PC-9 (cell line): ENCODE data around the gene ARHGAP22. TPM values are rescaled to one million over a fixed set of nuclear protein-coding genes. Genes with fewer than 3 reads are reported as not detected.

ENCODE experiments used
- BruUV-seq: library from RNA; stranded (reverse); fragments of 400-500 nt; replicated peaks from 2 replicates; lab custom pipeline; 2021; lab: Mats Ljungman, UMichigan
- CTCF ChIA-PET: fragments of 300-600 bp; sonication (Branson Sonifier 250); formaldehyde crosslinking; loops from one replicate; lab custom pipeline; 2022; ENCODE audit warnings: antibody characterized with exemption; lab: Charles Lee
- POLR2A ChIA-PET: fragments of 300-600 bp; sonication (Branson Sonifier 250); formaldehyde crosslinking; loops from one replicate; lab custom pipeline; 2022; ENCODE audit warnings: antibody characterized with exemption; ENCODE audit not compliant: unreplicated experiment; lab: Charles Lee
- DNase-seq, 2 experiments: peaks; one replicate each; pipeline versions ENCODE4 v3.0.0 to v3.0.0-alpha.2; 2015 to 2022; ENCODE audit warnings: mixed read lengths in 1 of 2
- H2AFZ ChIP-seq: fragments of 200-600 bp; sonication (generic); 2 replicates; pipeline ENCODE4 v1.8.1; 2017; ENCODE audit warnings: antibody characterized with exemption
- H3F3A ChIP-seq: fragments of 200-600 bp; sonication (generic); 2 replicates; pipeline ENCODE4 v1.8.1; 2017; ENCODE audit warnings: antibody characterized with exemption, mild to moderate bottlenecking, low read depth; ENCODE audit not compliant: insufficient read depth
- H3K27ac ChIP-seq: fragments of 200-600 bp; sonication (generic); 2 replicates; pipeline ENCODE4 v1.6.1; 2016; ENCODE audit warnings: mixed run types
- H3K27me3 ChIP-seq: fragments of 200-600 bp; sonication (generic); 2 replicates; pipeline ENCODE4 v1.6.1; 2016; ENCODE audit warnings: low read depth, mixed run types; ENCODE audit not compliant: insufficient read depth
- H3K36me3 ChIP-seq: fragments of 200-600 bp; sonication (generic); 2 replicates; pipeline ENCODE4 v1.6.1; 2016; ENCODE audit warnings: low read depth, mixed run types
- H3K4me1 ChIP-seq: fragments of 200-600 bp; sonication (generic); replicated peaks from 2 replicates; pipeline ENCODE4 v1.6.1; 2016; ENCODE audit warnings: mixed run types; ENCODE audit not compliant: insufficient read depth
- H3K4me2 ChIP-seq: fragments of 200-600 bp; sonication (generic); 2 replicates; pipeline ENCODE4 v1.6.1; 2017; ENCODE audit warnings: mixed run types
- H3K4me3 ChIP-seq: fragments of 200-600 bp; sonication (generic); 2 replicates; pipeline ENCODE4 v1.6.1; 2016; ENCODE audit warnings: mixed run types
- H3K79me2 ChIP-seq: fragments of 200-600 bp; sonication (generic); 2 replicates; pipeline ENCODE4 v1.6.1; 2017; ENCODE audit warnings: low read depth, mixed run types
- H3K9me2 ChIP-seq: fragments of 200-600 bp; sonication (generic); 2 replicates; pipeline ENCODE4 v1.8.1; 2017; ENCODE audit warnings: mild to moderate bottlenecking; ENCODE audit not compliant: insufficient read depth
- H3K9me3 ChIP-seq: fragments of 200-600 bp; sonication (generic); 2 replicates; pipeline ENCODE4 v1.8.1; 2016; ENCODE audit warnings: low read depth; ENCODE audit not compliant: insufficient read depth
- H4K20me1 ChIP-seq: fragments of 200-600 bp; sonication (generic); 2 replicates; pipeline ENCODE4 v1.8.1; 2017; ENCODE audit not compliant: insufficient read depth
- CTCF ChIP-seq: fragments of 200-600 bp; sonication (generic); conservative IDR thresholded peaks from 2 replicates; pipeline ENCODE4 v1.6.1; 2017; ENCODE audit warnings: mixed run types, antibody characterized with exemption, mild to moderate bottlenecking, moderate library complexity
- EZH2 ChIP-seq: fragments of 200-600 bp; sonication (generic); IDR thresholded peaks from 2 replicates; pipeline ENCODE4 v1.8.0; 2017; ENCODE audit warnings: antibody characterized with exemption, low read depth
- intact Hi-C: fragments of 100-400 bp; cut with micrococcal nuclease; formaldehyde crosslinking; loops from one replicate; pipeline ENCODE4 v1.10.0; 2022; ENCODE audit not compliant: unreplicated experiment
- total RNA-seq: library from RNA; stranded (reverse); gene quantifications from 2 replicates; pipeline ENCODE4 v1.2.3, GENCODE V29; 2021

ARHGAP22 gene
- total RNA-seq, 1 experiment from 2014 or later, result 4.0 TPM

GRCh38 chr10:48462482-48463020, 142.3 kb downstream of the ARHGAP22 start:
- no peak overlapping the region for H3K4me2 ChIP-seq
- TF ChIP-seq EZH2 (no peak), CTCF (no peak)
- intact Hi-C loops, result no loop called here
- BruUV-seq, result no TSS peak
- H4K20me1 ChIP-seq, result no peaks in the 10 kb centered on the region
- DNase-seq, result no peak
- H3F3A ChIP-seq, result no peaks in the 10 kb centered on the region
- H3K4me1 ChIP-seq, result no peaks in the 10 kb centered on the region
- H3K27me3 ChIP-seq, result no peaks in the 10 kb centered on the region
- no peak overlapping the region for H3K4me3 ChIP-seq
- POLR2A ChIA-PET, result no interaction called here
- no peaks in the 10 kb centered on the region for H3K9me3 ChIP-seq
- no peak overlapping the region for H2AFZ ChIP-seq
- CTCF ChIA-PET, result no interaction called here
- no peaks in the 10 kb centered on the region for H3K79me2 ChIP-seq
- no peaks in the 10 kb centered on the region for H3K36me3 ChIP-seq
- H3K9me2 ChIP-seq, result no peaks in the 10 kb centered on the region
- H3K27ac ChIP-seq, result no peak overlapping the region

GRCh38 chr10:48461623-48462481, 143.0 kb downstream of the ARHGAP22 start:
- BruUV-seq, result no TSS peak
- no peak overlapping the region for H3K4me3 ChIP-seq
- POLR2A ChIA-PET, result no interaction called here
- H3F3A ChIP-seq, result no peaks in the 10 kb centered on the region
- no peaks in the 10 kb centered on the region for H3K4me1 ChIP-seq
- no peaks in the 10 kb centered on the region for H3K36me3 ChIP-seq
- no peak for TF ChIP-seq CTCF
- TF ChIP-seq EZH2, result no peak
- no peaks in the 10 kb centered on the region for H3K27me3 ChIP-seq
- H3K27ac ChIP-seq, result no peak overlapping the region
- H4K20me1 ChIP-seq, result no peaks in the 10 kb centered on the region
- H3K79me2 ChIP-seq, result no peaks in the 10 kb centered on the region
- H2AFZ ChIP-seq, result no peak overlapping the region
- no peak for DNase-seq
- no peaks in the 10 kb centered on the region for H3K9me2 ChIP-seq
- intact Hi-C loops, result no loop called here
- H3K4me2 ChIP-seq, result no peak overlapping the region
- CTCF ChIA-PET, result no interaction called here
- no peaks in the 10 kb centered on the region for H3K9me3 ChIP-seq

GRCh38 chr10:48460182-48460581, 144.7 kb downstream of the ARHGAP22 start:
- no TSS peak for BruUV-seq
- POLR2A ChIA-PET, result no interaction called here
- H3K4me1 ChIP-seq, result no peaks in the 10 kb centered on the region

More at GRCh38 chr10:48460182-48460581, 144.7 kb downstream of the ARHGAP22 start:
- H3K79me2 ChIP-seq, result no peaks in the 10 kb centered on the region
- H3F3A ChIP-seq, result no peaks in the 10 kb centered on the region
- no peak overlapping the region for H3K27ac ChIP-seq
- intact Hi-C loops, result no loop called here
- no peaks in the 10 kb centered on the region for H3K9me2 ChIP-seq
- H3K9me3 ChIP-seq, result no peaks in the 10 kb centered on the region
- H3K4me3 ChIP-seq, result no peak overlapping the region
- H3K4me2 ChIP-seq, result no peak overlapping the region
- TF ChIP-seq EZH2, result no peak
- no peak for TF ChIP-seq CTCF
- no peaks in the 10 kb centered on the region for H3K36me3 ChIP-seq
- no peaks in the 10 kb centered on the region for H4K20me1 ChIP-seq
- DNase-seq, result no peak
- H3K27me3 ChIP-seq, result no peaks in the 10 kb centered on the region
- CTCF ChIA-PET, result no interaction called here
- no peak overlapping the region for H2AFZ ChIP-seq
